Omental fat pad (tissue), 4 donors: Measurements from ENCODE around the gene ITPR1. TPM values are rescaled to one million over a fixed set of nuclear protein-coding genes. Genes with fewer than 3 reads are reported as not detected.

ENCODE experiments used
- ATAC-seq: fragments of 150-250 bp; one replicate; pipeline ENCODE4 v1.9.1; 2016; ENCODE audit warnings: mild to moderate bottlenecking, moderate library complexity; ENCODE audit not compliant: low FRiP score
- DNase-seq: peaks from one replicate; pipeline ENCODE4 v3.0.0-alpha.2; 2019; ENCODE audit warnings: low spot score
- total RNA-seq, 4 donors: library from RNA; depleted of rRNA; stranded (reverse); fragments of >200 nt; gene quantifications; one replicate each; pipeline ENCODE4 v1.1.0, GENCODE V29; 2016
- TF ChIP-seq, protein P1 (sequence below), 3 donors: fragments of 450-650 bp; IDR thresholded peaks; one replicate each; pipeline ENCODE4 v1.5.1; 2016 to 2017; ENCODE audit warnings: antibody characterized with exemption in 3 of 3, mild to moderate bottlenecking in 3 of 3, moderate library complexity in 2 of 3

ITPR1 gene
- total RNA-seq, 4 donors from 2014 or later = 38.3 to 58.5 (median 41.3) TPM

DNA sequence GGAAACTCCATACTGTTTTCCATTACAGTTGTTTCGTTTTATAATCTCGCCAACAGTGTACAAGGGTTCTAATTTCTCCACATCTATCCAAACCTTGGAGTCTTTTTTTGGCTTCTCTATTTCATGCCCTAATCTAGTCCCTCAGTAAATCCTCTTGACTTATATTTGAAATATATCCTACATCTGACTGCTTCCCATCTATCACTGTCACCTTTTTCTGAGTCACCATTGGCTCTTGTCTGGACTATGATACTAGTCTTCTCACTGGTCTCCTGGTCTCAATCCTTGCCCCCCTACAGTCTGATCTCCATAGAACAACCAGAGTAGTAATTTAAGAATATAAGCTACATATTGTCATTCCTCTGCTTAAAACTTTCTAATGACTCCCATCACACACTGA, 80.0 kb downstream of the ITPR1 start:
- TF ChIP-seq, protein P1, sequence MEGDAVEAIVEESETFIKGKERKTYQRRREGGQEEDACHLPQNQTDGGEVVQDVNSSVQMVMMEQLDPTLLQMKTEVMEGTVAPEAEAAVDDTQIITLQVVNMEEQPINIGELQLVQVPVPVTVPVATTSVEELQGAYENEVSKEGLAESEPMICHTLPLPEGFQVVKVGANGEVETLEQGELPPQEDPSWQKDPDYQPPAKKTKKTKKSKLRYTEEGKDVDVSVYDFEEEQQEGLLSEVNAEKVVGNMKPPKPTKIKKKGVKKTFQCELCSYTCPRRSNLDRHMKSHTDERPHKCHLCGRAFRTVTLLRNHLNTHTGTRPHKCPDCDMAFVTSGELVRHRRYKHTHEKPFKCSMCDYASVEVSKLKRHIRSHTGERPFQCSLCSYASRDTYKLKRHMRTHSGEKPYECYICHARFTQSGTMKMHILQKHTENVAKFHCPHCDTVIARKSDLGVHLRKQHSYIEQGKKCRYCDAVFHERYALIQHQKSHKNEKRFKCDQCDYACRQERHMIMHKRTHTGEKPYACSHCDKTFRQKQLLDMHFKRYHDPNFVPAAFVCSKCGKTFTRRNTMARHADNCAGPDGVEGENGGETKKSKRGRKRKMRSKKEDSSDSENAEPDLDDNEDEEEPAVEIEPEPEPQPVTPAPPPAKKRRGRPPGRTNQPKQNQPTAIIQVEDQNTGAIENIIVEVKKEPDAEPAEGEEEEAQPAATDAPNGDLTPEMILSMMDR (IDR thresholded peaks at IDR 0.05) = no peak
- DNase-seq (no peak), ATAC-seq (no peak)

DNA sequence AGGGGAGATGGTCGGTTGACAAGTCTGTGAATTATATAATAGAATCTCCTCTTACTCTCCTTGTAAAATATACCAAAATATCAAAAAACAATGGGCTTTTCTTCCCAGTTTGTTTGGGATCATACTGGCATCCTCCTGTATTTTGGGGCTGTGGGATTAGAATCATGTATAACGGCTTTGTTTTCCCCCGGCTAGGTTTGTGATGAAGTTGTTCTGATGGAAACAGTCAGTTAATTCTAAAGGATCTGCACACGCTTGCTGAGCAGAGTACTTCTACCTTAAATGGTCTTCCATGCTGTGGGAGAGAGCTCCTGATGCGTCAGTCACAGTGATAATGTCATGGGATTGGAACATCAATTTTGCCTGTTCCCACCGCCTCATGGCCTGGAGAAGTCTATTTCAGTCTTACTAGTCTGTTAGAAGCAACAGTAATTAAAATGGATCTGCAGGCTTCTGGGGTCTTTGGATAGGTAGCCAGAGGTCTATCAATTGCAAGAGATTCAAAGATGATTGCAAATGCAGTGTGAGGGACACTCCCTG, 81.3 kb downstream of the ITPR1 start:
- ATAC-seq (no peak), DNase-seq (no peak)
- TF ChIP-seq, protein P1 (IDR thresholded peaks at IDR 0.05) = no peak

DNA sequence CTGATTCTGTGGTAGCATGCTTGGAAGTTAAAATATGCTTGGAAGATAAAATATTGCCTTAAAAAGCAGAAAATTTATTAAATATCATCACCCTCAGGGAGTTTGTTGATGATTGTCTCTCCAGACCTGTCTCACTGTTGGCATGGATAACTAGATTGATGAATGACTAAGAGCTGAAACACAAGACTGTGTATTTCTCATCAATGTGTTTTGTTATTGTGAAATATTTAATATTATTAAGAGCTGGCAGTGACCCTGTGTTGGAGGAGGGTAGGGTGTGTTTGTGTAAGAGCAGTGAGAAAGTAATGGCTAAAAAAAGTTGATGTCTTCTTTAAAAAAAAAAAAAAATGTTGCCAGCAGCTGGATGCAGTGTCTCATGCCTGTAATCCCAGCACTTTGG, 82.2 kb downstream of the ITPR1 start:
- ATAC-seq (peak; percentile 93), DNase-seq (no peak)
- TF ChIP-seq, protein P1 (IDR thresholded peaks at IDR 0.05) = no peak

DNA sequence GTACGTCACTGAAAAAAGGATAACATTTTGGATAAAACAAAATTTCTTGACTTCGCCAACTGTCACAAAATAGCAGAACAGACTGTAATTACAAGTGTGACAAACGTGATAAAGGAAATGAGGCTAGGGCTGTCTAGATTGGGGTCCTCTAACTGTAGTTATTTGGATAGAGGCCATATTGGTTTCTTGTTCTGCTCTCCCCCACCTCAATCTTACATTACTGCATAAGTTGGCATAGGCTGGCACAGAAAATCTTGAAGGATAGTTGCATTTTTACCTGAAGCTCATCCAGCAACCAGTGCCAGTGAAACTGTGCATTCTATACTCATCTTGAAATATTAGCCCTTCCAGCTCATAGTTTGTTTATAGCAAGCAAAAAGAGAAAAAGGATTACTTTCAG, 84.6 kb downstream of the ITPR1 start:
- no peak for ATAC-seq
- TF ChIP-seq, protein P1 (IDR thresholded peaks at IDR 0.05) = no peak
- DNase-seq = no peak

DNA sequence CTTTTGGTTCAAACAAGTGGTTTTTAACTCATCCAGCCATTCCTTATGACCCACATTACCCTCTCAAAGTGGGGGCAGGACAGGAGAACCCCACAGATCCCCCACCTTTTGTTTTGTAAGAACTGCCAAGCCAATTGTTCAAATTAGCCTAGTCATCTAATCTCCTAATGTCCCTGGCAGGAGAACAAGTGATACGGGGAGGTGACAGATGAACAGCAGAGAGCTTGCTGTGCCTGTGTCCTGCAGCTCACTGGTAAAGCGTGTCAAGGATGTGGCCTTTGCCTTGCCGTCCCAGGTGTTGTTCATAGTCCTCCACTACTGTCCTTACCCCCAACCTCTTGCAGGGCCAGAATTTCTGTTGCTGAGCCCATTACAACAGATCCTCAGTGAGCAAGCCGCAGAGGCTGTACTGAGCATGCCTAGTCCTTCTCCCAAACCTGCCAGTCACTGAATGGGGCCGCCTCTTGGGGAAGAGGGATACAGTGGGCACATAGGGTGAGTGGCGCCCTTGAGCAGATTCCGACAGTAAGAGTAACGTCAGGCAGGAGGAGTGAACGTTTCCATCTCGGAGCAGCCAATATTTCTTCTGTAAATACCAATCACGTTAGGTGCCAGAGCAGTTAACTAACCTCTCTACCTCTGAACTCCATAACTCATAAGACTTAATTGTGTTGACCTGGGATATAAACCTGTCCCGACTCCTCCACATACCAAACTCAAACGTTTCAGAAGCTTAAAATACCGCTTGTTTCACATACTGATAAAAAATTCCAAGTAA, 87.4 kb downstream of the ITPR1 start:
- DNase-seq (no peak), ATAC-seq (peak; percentile 56)
- TF ChIP-seq, protein P1 (IDR thresholded peaks at IDR 0.05) = no peak

DNA sequence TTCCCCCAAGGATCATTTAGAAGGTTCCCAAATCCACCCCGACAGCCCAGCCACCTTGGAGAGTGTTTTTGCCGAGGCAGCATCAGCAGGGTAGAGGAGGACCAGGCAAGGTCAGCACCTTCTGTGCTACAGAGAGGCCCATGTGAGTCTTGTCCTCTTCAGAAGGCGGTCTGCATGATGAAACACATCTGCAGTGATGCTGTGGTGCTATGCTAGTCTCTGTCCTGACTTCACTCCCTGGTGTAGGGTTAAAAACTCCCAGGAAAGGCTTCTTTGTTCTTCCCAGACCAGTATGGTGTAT, 87.9 kb downstream of the ITPR1 start:
- TF ChIP-seq, protein P1 (IDR thresholded peaks at IDR 0.05) = no peak
- DNase-seq = no peak
- peak; percentile 24 for ATAC-seq

DNA sequence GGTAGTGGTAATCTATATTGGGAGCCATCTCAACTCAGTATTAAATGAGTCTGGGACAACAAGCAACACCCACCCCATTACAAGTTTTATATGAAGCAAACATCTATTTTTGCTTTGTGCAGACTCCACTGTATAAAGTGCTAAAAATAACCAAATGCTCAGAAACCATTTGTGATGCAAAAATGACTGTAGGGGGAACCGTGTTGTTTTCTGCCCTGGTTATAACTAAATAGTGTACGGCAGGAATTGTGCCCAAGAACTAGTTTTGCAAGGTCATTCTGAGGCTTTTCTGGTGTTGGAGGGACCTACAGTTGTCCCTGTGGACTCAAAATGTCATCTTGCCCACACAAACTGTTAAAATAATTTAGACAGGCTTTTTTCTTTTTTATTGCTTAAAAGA, 88.3 kb downstream of the ITPR1 start:
- TF ChIP-seq, protein P1 (IDR thresholded peaks at IDR 0.05) = no peak
- ATAC-seq = no peak
- DNase-seq = no peak
